ENCODE results near the gene PDE4C.

Gene PDE4C

DNA sequence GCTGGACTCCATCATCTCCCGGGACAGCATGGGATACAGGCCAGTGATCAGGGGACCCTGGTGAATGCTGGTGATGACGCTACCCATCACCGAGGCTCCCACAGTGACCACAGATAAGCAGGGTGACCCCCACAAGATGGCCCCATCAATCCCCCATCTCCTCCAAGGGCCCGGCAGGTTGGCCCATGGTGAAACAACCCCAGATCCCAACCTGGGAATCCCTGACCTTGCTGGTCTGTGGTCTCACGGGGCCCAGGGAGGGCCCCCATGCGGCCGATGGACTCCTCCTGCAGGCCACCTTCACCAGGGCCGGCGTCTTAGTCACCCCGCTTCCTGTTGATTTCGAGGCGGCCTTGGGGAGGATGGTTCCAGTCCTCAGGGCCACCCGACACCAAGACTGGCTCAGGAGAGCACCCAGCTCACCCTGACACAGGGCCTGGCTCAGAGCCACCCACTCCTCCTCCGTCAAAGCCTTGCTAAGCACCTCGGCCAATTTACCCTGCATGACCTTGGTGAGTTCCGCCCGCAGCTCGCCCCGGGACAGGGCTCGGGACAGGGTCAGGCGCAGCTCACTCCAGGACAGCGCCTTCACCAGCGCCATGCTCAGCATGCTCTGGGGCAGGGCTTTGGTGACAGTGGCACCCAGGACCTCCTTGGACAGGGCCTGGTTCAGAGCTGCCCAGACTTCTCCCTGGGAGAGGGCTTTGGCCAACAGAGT lies 38.1 kb upstream of the PDE4C start:
- peaks cover 9 to 49% of the 10 kb centered on the region in 2 donors for H3K36me3 ChIP-seq (ENCODE audit: control insufficient read depth in 1 of 2, insufficient read depth in 2 of 2, low read length in 2 of 2)
- no peaks in the 10 kb centered on the region for H3K27me3 ChIP-seq (ENCODE audit: low read depth, low read length)
- H3K27ac ChIP-seq (ENCODE audit: low read length): no peak overlapping the region
- no peaks in the 10 kb centered on the region for H3K4me1 ChIP-seq (ENCODE audit: control insufficient read depth in 1 of 2, insufficient read depth in 2 of 2, low read length in 2 of 2)
- H3K9me3 ChIP-seq (ENCODE audit: control insufficient read depth in 1 of 2, low read length in 2 of 2): no peaks in the 10 kb centered on the region
- H3K4me3 ChIP-seq (ENCODE audit: low read depth in 1 of 2, low read length in 2 of 2): no peak overlapping the region

DNA sequence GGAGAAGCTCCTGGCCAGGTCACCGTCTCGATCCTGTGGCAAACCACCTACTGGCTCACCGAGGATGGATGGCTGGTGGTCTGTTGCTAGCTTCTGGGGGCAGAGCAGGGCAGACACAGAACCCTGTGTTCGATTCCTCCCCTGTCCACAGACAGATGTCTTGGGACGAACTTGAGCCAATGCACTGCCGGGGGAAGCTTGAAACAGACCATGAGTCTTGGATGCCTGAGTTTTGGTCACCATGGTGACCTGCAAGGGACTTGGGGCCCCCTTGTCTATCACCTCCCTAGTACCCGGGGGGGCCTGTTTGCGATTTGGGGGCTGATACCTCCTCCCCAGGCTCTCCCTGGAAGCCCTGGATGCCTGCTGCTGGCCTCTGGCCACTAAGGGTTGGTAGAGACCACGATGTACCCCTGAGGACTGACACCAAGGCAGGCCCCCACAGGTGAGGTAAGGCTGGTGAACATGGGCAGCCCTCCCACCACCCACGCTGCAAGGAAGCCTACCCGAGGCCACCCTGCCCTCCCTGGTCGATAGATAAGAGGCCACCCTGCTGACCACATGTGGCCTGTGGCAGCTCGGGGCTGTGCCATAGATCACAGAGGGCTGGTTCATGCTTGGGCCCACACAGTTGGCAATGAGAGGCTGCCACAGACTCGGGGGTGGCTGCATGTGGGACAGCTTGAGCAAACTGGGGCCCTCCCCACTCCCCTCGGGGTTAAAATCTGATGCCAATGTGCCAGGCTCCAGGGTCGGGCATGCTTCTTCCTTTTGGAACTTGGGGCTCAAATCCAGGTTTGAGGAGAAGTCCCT lies 37.3 kb upstream of the PDE4C start:
- Histone ChIP-seq H3K36me3 (ENCODE audit: control insufficient read depth in 1 of 2, insufficient read depth in 2 of 2, low read length in 2 of 2) (peaks cover 9 to 49% of the 10 kb centered on the region in 2 donors), H3K4me1 (ENCODE audit: control insufficient read depth in 1 of 2, insufficient read depth in 2 of 2, low read length in 2 of 2) (no peaks in the 10 kb centered on the region), H3K9me3 (ENCODE audit: control insufficient read depth in 1 of 2, low read length in 2 of 2) (no peaks in the 10 kb centered on the region), H3K27ac (ENCODE audit: low read length) (no peak overlapping the region), H3K4me3 (ENCODE audit: low read depth in 1 of 2, low read length in 2 of 2) (no peak overlapping the region), H3K27me3 (ENCODE audit: low read depth, low read length) (no peaks in the 10 kb centered on the region)

DNA sequence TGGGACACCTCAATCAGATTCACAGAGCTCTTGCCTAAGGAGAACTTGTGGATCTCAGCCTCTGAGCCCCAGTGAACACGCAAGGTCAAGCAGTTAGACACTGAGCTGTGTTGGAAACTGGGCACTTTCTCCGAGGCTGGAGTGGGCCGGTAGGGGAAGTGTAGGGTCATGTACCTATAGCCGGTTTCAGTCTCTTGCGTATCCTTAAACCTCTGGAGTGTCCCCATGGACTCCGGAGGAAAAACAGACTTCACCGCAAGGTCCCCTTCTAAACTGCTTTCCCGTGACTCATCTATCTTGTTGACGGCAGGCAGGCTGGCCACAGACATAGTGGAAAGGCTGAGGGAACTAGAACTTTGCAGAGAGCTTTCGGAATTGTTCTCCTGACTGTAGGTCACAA lies 36.7 kb upstream of the PDE4C start:
- Histone ChIP-seq H3K4me1 (ENCODE audit: control insufficient read depth in 1 of 2, insufficient read depth in 2 of 2, low read length in 2 of 2) (no peaks in the 10 kb centered on the region), H3K4me3 (ENCODE audit: low read depth in 1 of 2, low read length in 2 of 2) (no peak overlapping the region), H3K27me3 (ENCODE audit: low read depth, low read length) (no peaks in the 10 kb centered on the region), H3K27ac (ENCODE audit: low read length) (no peak overlapping the region), H3K36me3 (ENCODE audit: control insufficient read depth in 1 of 2, insufficient read depth in 2 of 2, low read length in 2 of 2) (peaks cover 9 to 44% of the 10 kb centered on the region in 2 donors), H3K9me3 (ENCODE audit: control insufficient read depth in 1 of 2, low read length in 2 of 2) (no peaks in the 10 kb centered on the region)

- no peaks in the 10 kb centered on the region for H3K9me3 ChIP-seq (ENCODE audit: control insufficient read depth in 1 of 2, low read length in 2 of 2)
- H3K36me3 ChIP-seq (ENCODE audit: control insufficient read depth in 1 of 2, insufficient read depth in 2 of 2, low read length in 2 of 2): peaks cover 9 to 46% of the 10 kb centered on the region in 2 donors
- no peaks in the 10 kb centered on the region for H3K27me3 ChIP-seq (ENCODE audit: low read depth, low read length)
- no peaks in the 10 kb centered on the region for H3K4me1 ChIP-seq (ENCODE audit: control insufficient read depth in 1 of 2, insufficient read depth in 2 of 2, low read length in 2 of 2)
- H3K27ac ChIP-seq (ENCODE audit: low read length): no peak overlapping the region
- no peak overlapping the region for H3K4me3 ChIP-seq (ENCODE audit: low read depth in 1 of 2, low read length in 2 of 2)
Observed at GRCh38 chr19:18262144-18262543, 35.9 kb upstream of the PDE4C start.

- Histone ChIP-seq H3K27ac (ENCODE audit: low read length) (no peak overlapping the region), H3K4me3 (ENCODE audit: low read depth in 1 of 2, low read length in 2 of 2) (no peak overlapping the region), H3K27me3 (ENCODE audit: low read depth, low read length) (no peaks in the 10 kb centered on the region), H3K36me3 (ENCODE audit: control insufficient read depth in 1 of 2, insufficient read depth in 2 of 2, low read length in 2 of 2) (peaks cover 9 to 45% of the 10 kb centered on the region in 2 donors), H3K9me3 (ENCODE audit: control insufficient read depth in 1 of 2, low read length in 2 of 2) (no peaks in the 10 kb centered on the region), H3K4me1 (ENCODE audit: control insufficient read depth in 1 of 2, insufficient read depth in 2 of 2, low read length in 2 of 2) (no peaks in the 10 kb centered on the region)
Observed at GRCh38 chr19:18261474-18261873, 35.2 kb upstream of the PDE4C start.

DNA sequence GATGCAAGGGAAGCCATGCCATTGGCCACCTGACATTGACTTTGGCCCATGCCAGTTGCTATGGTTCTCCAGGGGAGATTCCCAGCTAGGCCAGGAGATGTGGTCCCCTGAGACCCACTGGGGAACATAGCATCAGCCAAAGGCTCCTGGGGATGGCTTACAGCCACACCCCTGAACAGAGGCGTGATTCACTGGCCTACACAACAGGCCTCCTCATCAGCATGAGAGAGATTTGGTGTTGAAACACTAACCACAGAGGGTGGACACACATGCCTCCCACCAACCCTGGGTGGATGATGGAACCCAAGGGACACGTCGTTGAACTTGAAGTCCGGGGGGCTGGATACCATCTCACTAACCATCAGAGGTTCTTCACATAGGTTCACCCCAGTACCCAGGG lies 33.7 kb upstream of the PDE4C start:
- Histone ChIP-seq H3K36me3 (ENCODE audit: control insufficient read depth in 1 of 2, insufficient read depth in 2 of 2, low read length in 2 of 2) (peaks cover 0 to 29% of the 10 kb centered on the region in 2 donors), H3K27ac (ENCODE audit: low read length) (no peak overlapping the region), H3K4me3 (ENCODE audit: low read depth in 1 of 2, low read length in 2 of 2) (no peak overlapping the region), H3K27me3 (ENCODE audit: low read depth, low read length) (no peaks in the 10 kb centered on the region), H3K9me3 (ENCODE audit: control insufficient read depth in 1 of 2, low read length in 2 of 2) (no peaks in the 10 kb centered on the region), H3K4me1 (ENCODE audit: control insufficient read depth in 1 of 2, insufficient read depth in 2 of 2, low read length in 2 of 2) (no peaks in the 10 kb centered on the region)

GRCh38 chr19:18257503-18258470 lies 31.5 kb upstream of the PDE4C start:
- H3K36me3 ChIP-seq (ENCODE audit: control insufficient read depth in 1 of 2, insufficient read depth in 2 of 2, low read length in 2 of 2): peaks cover 0 to 14% of the 10 kb centered on the region in 2 donors
- no peak overlapping the region for H3K4me3 ChIP-seq (ENCODE audit: low read depth in 1 of 2, low read length in 2 of 2)
- H3K27ac ChIP-seq (ENCODE audit: low read length): no peak overlapping the region

DNA sequence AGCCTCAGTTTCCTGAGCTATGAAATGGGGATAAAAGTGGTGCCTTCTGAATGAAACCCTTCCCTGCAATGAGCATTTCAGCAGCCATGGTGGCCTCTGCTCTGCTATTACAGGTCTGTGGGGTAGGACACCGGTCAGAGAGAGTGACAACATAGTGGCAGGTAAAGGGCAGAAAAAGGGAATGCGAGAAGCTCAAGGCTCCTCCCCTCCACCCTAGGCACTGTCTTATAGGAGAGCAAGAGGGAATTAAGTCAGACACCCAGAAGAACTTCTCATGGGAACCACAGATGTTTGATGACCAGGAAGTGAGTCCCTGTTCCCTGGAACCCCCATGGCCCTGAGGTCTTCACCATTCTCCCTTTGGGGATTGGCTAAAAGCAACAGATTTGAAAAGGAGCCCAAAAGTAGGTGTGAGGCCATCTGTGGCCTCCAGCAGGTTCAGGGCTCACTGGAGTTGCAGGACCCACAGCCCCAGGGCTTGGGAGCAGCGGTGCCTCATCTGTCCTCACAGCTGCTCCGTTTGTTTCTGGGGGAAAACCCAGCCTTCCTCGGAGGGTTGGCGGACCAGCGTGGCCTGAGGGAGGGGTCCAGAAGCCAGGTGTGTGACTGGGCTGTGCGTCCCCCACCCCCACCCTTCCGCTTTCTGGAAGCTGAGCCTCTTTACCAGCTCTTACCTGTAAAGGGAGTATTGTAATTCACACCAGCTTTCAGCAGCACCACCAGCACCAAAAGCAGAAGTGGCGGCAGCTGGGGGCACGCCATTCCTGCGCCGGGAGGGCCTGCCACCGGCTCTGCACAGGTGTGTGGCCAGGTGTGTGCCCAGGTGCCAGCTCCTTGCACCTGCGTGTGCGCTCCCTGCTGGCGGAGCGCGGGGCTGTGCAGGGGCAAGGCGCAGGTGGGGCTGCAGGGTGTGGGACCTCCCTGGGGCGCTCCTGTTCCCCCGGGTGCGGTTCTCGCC lies 28.6 kb upstream of the PDE4C start:
- Histone ChIP-seq H3K36me3 (ENCODE audit: control insufficient read depth in 1 of 2, insufficient read depth in 2 of 2, low read length in 2 of 2) (peaks cover 0 to 14% of the 10 kb centered on the region in 2 donors), H3K27me3 (ENCODE audit: low read depth, low read length) (no peaks in the 10 kb centered on the region), H3K4me3 (ENCODE audit: low read depth in 1 of 2, low read length in 2 of 2) (peak overlapping the region in 1 of 2 donors; percentile 11), H3K4me1 (ENCODE audit: control insufficient read depth in 1 of 2, insufficient read depth in 2 of 2, low read length in 2 of 2) (no peaks in the 10 kb centered on the region), H3K9me3 (ENCODE audit: control insufficient read depth in 1 of 2, low read length in 2 of 2) (peaks cover 0 to 3% of the 10 kb centered on the region in 2 donors), H3K27ac (ENCODE audit: low read length) (peak overlapping the region; percentile 7)

More at GRCh38 chr19:18257503-18258470, 31.5 kb upstream of the PDE4C start:
- no peaks in the 10 kb centered on the region for H3K9me3 ChIP-seq (ENCODE audit: control insufficient read depth in 1 of 2, low read length in 2 of 2)
- H3K27me3 ChIP-seq (ENCODE audit: low read depth, low read length): no peaks in the 10 kb centered on the region
- no peaks in the 10 kb centered on the region for H3K4me1 ChIP-seq (ENCODE audit: control insufficient read depth in 1 of 2, insufficient read depth in 2 of 2, low read length in 2 of 2)

GRCh38 chr19:18253716-18254115 lies 27.5 kb upstream of the PDE4C start:
- H3K27me3 ChIP-seq (ENCODE audit: low read depth, low read length): no peaks in the 10 kb centered on the region
- H3K9me3 ChIP-seq (ENCODE audit: control insufficient read depth in 1 of 2, low read length in 2 of 2): peaks cover 0 to 3% of the 10 kb centered on the region in 2 donors
- no peak overlapping the region for H3K4me3 ChIP-seq (ENCODE audit: low read depth in 1 of 2, low read length in 2 of 2)
- peaks cover 0 to 14% of the 10 kb centered on the region in 2 donors for H3K36me3 ChIP-seq (ENCODE audit: control insufficient read depth in 1 of 2, insufficient read depth in 2 of 2, low read length in 2 of 2)
- H3K27ac ChIP-seq (ENCODE audit: low read length): peak overlapping the region; percentile 7
- no peaks in the 10 kb centered on the region for H3K4me1 ChIP-seq (ENCODE audit: control insufficient read depth in 1 of 2, insufficient read depth in 2 of 2, low read length in 2 of 2)

DNA sequence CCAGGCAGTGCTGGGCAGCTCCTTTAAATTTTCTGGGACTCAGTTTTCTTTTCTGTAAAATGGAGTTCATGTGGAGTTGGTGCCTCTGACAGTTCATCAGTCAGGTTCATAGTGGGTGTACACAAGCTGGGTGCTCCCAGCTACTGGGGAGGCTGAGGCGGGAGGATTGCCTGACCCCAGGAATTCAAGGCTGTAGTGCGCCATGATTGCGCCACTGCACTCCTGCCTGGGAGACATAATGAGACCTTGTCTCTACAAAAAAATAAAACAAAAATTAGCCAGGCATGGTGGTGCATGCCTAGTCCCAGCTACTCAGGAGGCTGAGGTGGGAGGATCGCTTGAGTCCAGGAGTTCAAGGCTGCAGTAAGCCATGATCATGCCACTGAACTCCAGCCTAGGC lies 26.9 kb upstream of the PDE4C start:
- H3K36me3 ChIP-seq (ENCODE audit: control insufficient read depth in 1 of 2, insufficient read depth in 2 of 2, low read length in 2 of 2): peaks cover 0 to 14% of the 10 kb centered on the region in 2 donors
- no peak overlapping the region for H3K4me3 ChIP-seq (ENCODE audit: low read depth in 1 of 2, low read length in 2 of 2)
- H3K9me3 ChIP-seq (ENCODE audit: control insufficient read depth in 1 of 2, low read length in 2 of 2): peaks cover 0 to 3% of the 10 kb centered on the region in 2 donors
- H3K27me3 ChIP-seq (ENCODE audit: low read depth, low read length): no peaks in the 10 kb centered on the region
- H3K27ac ChIP-seq (ENCODE audit: low read length): no peak overlapping the region
- H3K4me1 ChIP-seq (ENCODE audit: control insufficient read depth in 1 of 2, insufficient read depth in 2 of 2, low read length in 2 of 2): peaks cover 0 to under 1% of the 10 kb centered on the region in 2 donors
